Stimulated activated memory B cell treated with anti-CD40 and anti-IgM and Interleukin-4, amounts not matched to agents 10 μg/mL and 1 μg/mL and 100 μg/mL, for 72 hours (primary cell): Measurements from ENCODE around the gene MPDZ.

Experiments used
- ATAC-seq: fragments of 150-1000 bp; cut with Tn5 transposase; 2 replicates; pipeline ENCODE4 v1.10.0; 2021
- H3K27ac Mint-ChIP-seq: one replicate; pipeline ENCODE4 v1.8.0; 2022; ENCODE audit warnings: mild to moderate bottlenecking, mixed read lengths
- H3K27me3 Mint-ChIP-seq: one replicate; pipeline ENCODE4 v1.8.0; 2022; ENCODE audit warnings: mixed read lengths
- H3K36me3 Mint-ChIP-seq: one replicate; pipeline ENCODE4 v1.8.0; 2022; ENCODE audit warnings: mixed read lengths
- H3K4me1 Mint-ChIP-seq: one replicate; pipeline ENCODE4 v1.8.0; 2022; ENCODE audit warnings: mixed read lengths
- H3K4me3 Mint-ChIP-seq: one replicate; pipeline ENCODE4 v1.8.0; 2022; ENCODE audit warnings: mild to moderate bottlenecking, moderate library complexity, mixed read lengths
- H3K9me3 Mint-ChIP-seq: one replicate; pipeline ENCODE4 v1.8.0; 2022; ENCODE audit warnings: mixed read lengths

Gene MPDZ

DNA sequence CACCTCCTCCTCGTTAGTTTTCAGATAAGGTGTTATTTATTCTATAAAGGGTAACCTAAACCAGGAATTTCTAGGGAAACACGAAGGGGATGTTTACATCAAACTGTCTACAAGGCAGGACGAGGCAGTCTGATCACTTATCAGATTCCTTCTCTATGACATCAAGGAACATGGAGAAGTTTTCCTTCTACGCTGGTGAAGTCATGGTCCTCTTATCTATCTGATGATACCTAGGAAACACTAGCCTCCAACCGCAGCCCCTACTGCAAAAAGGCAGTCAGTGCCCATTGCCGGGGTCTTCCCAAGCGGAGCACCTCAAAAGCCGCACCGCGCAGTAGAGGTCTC is 1.5 kb downstream of the MPDZ start:
- Mint-ChIP-seq H3K9me3 (peaks cover 10% of the 10 kb centered on the region), H3K4me1 (no peaks in the 10 kb centered on the region), H3K27ac (no peak overlapping the region), H3K27me3 (peaks cover 19% of the 10 kb centered on the region), H3K4me3 (no peak overlapping the region), H3K36me3 (no peaks in the 10 kb centered on the region)
- no peak for ATAC-seq

DNA sequence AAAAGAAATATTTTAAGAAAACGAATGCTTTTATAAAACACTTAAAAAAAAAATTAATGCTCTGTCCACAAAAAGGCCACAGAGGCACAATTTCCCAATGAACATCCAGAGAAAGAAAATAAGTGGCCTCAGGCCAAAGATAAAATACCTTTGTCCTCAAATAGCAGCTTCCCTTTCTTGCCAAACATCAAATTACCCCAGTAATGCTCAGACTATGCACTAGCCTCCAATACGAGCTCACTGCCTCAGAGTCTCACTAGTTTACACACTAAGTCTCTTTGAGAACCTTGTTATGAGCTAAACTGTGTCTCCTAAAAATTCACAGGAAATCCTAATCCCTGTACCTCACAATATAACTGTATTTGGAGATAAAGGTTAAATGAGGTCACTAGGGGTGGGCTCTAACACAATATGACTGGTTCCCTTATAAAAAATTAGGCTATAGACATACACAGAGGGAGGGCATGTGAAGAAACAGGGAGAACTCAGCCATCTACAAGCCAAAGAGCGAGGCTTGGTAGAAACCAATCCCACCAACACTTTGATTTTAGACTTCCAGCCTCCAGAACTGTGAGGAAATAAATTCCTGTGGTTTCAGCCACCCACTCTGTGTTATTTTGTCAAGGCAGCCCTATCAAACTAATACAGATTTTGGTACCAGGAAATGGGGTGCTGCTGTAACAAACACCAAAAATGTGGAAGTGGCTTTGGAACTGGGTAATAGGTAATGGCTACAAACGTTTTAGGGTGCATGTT is 4.4 kb downstream of the MPDZ start:
- Mint-ChIP-seq H3K36me3 (no peaks in the 10 kb centered on the region), H3K27ac (no peak overlapping the region), H3K9me3 (peaks cover 10% of the 10 kb centered on the region), H3K27me3 (peaks cover 19% of the 10 kb centered on the region), H3K4me3 (no peak overlapping the region), H3K4me1 (no peaks in the 10 kb centered on the region)
- no peak for ATAC-seq

GRCh38 chr9:13270734-13271133 is 8.8 kb downstream of the MPDZ start:
- Mint-ChIP-seq H3K27me3 (no peaks in the 10 kb centered on the region), H3K9me3 (peaks cover 1% of the 10 kb centered on the region), H3K4me1 (no peaks in the 10 kb centered on the region), H3K27ac (no peak overlapping the region), H3K4me3 (no peak overlapping the region), H3K36me3 (no peaks in the 10 kb centered on the region)
- no peak for ATAC-seq

GRCh38 chr9:13269589-13270452 is 9.7 kb downstream of the MPDZ start:
- peaks cover 2% of the 10 kb centered on the region for H3K9me3 Mint-ChIP-seq
- no peaks in the 10 kb centered on the region for H3K4me1 Mint-ChIP-seq
- H3K4me3 Mint-ChIP-seq = no peak overlapping the region
- ATAC-seq = no peak
- H3K27ac Mint-ChIP-seq = no peak overlapping the region
- no peaks in the 10 kb centered on the region for H3K36me3 Mint-ChIP-seq
- no peaks in the 10 kb centered on the region for H3K27me3 Mint-ChIP-seq

DNA sequence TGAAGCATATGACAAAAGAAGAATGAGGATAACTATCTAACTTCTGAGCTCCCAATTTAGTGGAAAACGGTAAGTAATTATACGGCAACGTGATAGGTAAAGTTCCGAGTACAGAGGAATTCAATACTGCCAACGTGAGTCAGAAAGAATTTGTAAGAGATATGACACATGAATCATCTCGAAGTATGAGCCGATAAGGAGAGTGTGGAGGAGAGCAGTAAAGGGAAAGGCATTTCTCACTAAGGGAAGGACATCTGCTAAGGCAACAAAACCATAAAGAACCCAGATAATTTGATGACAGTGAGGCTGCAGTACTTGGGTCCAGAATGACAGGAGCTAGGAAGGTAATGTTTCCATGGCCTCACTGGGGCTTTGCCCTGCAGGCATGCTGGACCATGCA is 11.0 kb downstream of the MPDZ start:
- Mint-ChIP-seq H3K36me3 (no peaks in the 10 kb centered on the region), H3K27ac (no peak overlapping the region), H3K4me1 (no peaks in the 10 kb centered on the region), H3K4me3 (no peak overlapping the region), H3K9me3 (peaks cover 2% of the 10 kb centered on the region), H3K27me3 (no peaks in the 10 kb centered on the region)
- ATAC-seq = no peak

GRCh38 chr9:13267743-13268142 is 11.7 kb downstream of the MPDZ start:
- no peak for ATAC-seq
- Mint-ChIP-seq H3K4me1 (no peaks in the 10 kb centered on the region), H3K36me3 (no peaks in the 10 kb centered on the region), H3K27me3 (no peaks in the 10 kb centered on the region), H3K4me3 (no peak overlapping the region), H3K27ac (no peak overlapping the region), H3K9me3 (peaks cover 2% of the 10 kb centered on the region)

GRCh38 chr9:13266167-13266566 is 13.3 kb downstream of the MPDZ start:
- Mint-ChIP-seq H3K27ac (no peak overlapping the region), H3K9me3 (peaks cover 2% of the 10 kb centered on the region), H3K27me3 (no peaks in the 10 kb centered on the region), H3K36me3 (no peaks in the 10 kb centered on the region), H3K4me3 (no peak overlapping the region), H3K4me1 (no peaks in the 10 kb centered on the region)
- ATAC-seq = no peak

DNA sequence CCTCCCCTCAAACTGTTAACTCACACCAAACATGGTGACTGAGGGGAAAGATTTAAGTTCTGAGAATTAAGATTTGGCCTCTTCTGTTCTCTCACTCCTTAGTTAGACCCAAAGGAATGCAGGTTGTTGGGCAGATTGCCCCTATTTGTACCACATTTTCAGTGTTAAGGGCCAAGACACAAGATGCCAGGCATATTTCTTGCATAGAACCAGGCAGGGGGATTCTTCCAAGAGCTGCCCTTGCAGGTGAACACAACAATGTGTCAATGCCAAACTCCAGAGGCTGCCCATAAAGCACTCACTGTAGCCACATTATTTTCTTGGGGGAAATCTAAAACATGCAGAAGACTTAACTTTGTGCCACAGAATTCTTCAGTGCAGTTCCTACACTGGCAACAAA is 14.7 kb downstream of the MPDZ start:
- Mint-ChIP-seq H3K4me3 (no peak overlapping the region), H3K4me1 (no peaks in the 10 kb centered on the region), H3K27me3 (no peaks in the 10 kb centered on the region), H3K27ac (no peak overlapping the region), H3K36me3 (no peaks in the 10 kb centered on the region), H3K9me3 (peaks cover 2% of the 10 kb centered on the region)
- ATAC-seq = no peak

DNA sequence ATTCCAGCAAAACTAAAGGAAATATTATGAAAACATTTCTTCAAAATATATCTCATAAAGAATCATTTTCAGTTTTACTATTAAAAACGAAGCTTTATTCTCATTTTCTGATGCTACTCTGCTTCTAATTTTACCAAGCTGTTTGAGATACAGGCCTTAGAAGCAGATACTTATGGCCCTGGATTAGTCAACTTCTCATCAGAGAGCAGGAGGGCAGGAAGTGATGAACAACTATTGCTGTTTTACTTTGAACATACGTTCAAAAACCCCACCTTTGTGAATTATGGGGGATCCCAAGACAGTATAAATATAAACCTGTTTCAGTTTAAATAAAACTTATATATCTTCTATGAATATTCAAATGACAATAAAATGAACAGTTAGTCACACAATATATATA is 16.0 kb downstream of the MPDZ start:
- no peak for ATAC-seq
- H3K36me3 Mint-ChIP-seq = no peaks in the 10 kb centered on the region
- H3K27me3 Mint-ChIP-seq = no peaks in the 10 kb centered on the region
- peaks cover 2% of the 10 kb centered on the region for H3K9me3 Mint-ChIP-seq
- H3K4me1 Mint-ChIP-seq = no peaks in the 10 kb centered on the region
- no peak overlapping the region for H3K27ac Mint-ChIP-seq
- no peak overlapping the region for H3K4me3 Mint-ChIP-seq

GRCh38 chr9:13252852-13253251 is 26.6 kb downstream of the MPDZ start:
- H3K27ac Mint-ChIP-seq = no peak overlapping the region
- H3K4me1 Mint-ChIP-seq = no peaks in the 10 kb centered on the region
- H3K27me3 Mint-ChIP-seq = no peaks in the 10 kb centered on the region
- no peaks in the 10 kb centered on the region for H3K36me3 Mint-ChIP-seq
- no peak for ATAC-seq
- no peak overlapping the region for H3K4me3 Mint-ChIP-seq
- H3K9me3 Mint-ChIP-seq = peaks cover 3% of the 10 kb centered on the region

- H3K4me1 Mint-ChIP-seq = no peaks in the 10 kb centered on the region
- no peaks in the 10 kb centered on the region for H3K36me3 Mint-ChIP-seq
- no peaks in the 10 kb centered on the region for H3K27me3 Mint-ChIP-seq
- no peak overlapping the region for H3K27ac Mint-ChIP-seq
- no peaks in the 10 kb centered on the region for H3K9me3 Mint-ChIP-seq
- ATAC-seq = no peak
- no peak overlapping the region for H3K4me3 Mint-ChIP-seq
Observed at GRCh38 chr9:13244181-13244580, 35.3 kb downstream of the MPDZ start.

DNA sequence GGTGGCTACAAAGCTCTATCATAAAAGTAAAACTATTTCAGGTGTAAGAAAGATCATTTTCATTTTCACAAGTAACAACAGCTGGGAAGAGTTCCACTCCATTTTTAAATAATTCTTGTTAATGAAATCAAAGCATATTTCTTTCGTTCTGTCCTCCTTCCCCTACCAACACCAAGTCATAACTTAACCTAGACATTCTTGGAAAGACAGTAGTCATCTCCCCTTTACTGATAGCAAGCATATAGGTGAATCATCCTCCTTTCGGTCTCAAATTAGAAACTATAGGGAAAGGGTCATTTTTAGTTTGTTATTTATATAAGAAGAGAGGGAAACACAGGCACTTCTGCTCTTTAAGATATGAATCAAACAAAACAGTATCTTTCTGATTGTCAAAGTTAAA is 38.2 kb downstream of the MPDZ start:
- no peaks in the 10 kb centered on the region for H3K9me3 Mint-ChIP-seq
- H3K27me3 Mint-ChIP-seq = no peaks in the 10 kb centered on the region
- no peaks in the 10 kb centered on the region for H3K36me3 Mint-ChIP-seq
- ATAC-seq = no peak
- H3K4me3 Mint-ChIP-seq = no peak overlapping the region
- H3K27ac Mint-ChIP-seq = no peak overlapping the region
- H3K4me1 Mint-ChIP-seq = no peaks in the 10 kb centered on the region

DNA sequence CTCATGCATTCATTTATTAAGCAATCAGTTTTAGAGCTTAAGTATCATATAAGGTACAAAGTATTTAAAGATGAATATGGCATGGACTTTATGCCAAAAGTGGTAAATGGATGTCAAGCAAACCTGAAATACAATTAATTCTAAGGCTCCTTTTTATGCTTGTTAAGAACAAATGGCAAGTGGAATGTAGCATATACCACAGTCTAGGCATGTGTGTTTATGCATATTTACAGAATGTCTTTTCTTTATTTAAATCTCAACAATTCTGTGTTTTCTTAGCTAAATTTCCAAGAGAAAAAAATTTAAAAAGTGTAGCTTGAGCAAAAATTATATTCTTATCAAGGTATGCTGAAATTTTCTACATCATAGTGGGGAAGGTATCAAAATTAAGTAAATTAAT is 39.8 kb downstream of the MPDZ start:
- Mint-ChIP-seq H3K27ac (no peak overlapping the region), H3K9me3 (no peaks in the 10 kb centered on the region), H3K4me3 (no peak overlapping the region), H3K36me3 (no peaks in the 10 kb centered on the region), H3K4me1 (no peaks in the 10 kb centered on the region), H3K27me3 (no peaks in the 10 kb centered on the region)
- ATAC-seq = no peak

DNA sequence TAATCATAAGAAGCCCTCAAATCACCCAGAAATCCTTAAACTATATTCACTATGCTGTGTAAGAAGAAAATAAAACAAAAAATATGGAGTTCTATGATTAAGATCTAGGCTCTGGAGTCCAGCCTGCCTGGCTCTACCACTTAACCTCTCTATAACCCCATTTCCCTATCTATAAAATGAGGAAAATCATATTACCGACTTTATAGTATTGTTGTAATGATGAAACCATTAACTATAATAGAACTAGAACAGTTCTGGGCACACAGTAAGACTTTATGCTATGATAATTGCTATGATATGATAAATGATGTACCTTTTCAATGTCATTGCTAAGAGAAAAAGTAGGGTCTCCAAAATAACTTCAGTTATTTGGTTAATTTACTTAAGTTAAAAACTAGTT is 40.3 kb downstream of the MPDZ start:
- Mint-ChIP-seq H3K4me3 (no peak overlapping the region), H3K36me3 (no peaks in the 10 kb centered on the region), H3K4me1 (no peaks in the 10 kb centered on the region), H3K9me3 (no peaks in the 10 kb centered on the region), H3K27me3 (no peaks in the 10 kb centered on the region), H3K27ac (no peak overlapping the region)
- ATAC-seq = no peak

DNA sequence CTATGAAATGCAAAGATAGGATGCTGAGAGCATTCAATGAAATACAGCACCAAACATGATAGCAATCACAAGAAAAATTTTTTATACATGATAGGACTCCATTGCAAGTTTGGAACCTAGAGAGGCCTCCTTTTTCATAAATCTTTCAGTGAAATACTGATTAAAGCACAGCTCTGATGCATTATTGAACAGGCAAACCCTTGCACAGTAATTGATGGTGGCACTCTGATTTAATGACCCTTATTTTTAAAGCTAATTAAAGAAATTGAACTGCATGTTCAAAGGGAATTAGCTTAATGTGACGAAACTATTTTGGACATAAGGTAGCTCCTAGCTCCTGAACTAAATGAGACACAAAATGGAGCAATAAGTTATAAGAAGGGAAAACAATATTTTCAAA is 44.6 kb downstream of the MPDZ start:
- Mint-ChIP-seq H3K4me3 (no peak overlapping the region), H3K27me3 (no peaks in the 10 kb centered on the region)

GRCh38 chr9:13228431-13228830 is 51.1 kb downstream of the MPDZ start:
- no peak overlapping the region for H3K4me3 Mint-ChIP-seq
- H3K4me1 Mint-ChIP-seq = no peaks in the 10 kb centered on the region
- no peak overlapping the region for H3K27ac Mint-ChIP-seq
- H3K27me3 Mint-ChIP-seq = no peaks in the 10 kb centered on the region
- no peaks in the 10 kb centered on the region for H3K36me3 Mint-ChIP-seq
- H3K9me3 Mint-ChIP-seq = peaks cover 3% of the 10 kb centered on the region
- no peak for ATAC-seq

More for the DNA sequence above, 44.6 kb downstream of the MPDZ start:
- no peaks in the 10 kb centered on the region for H3K9me3 Mint-ChIP-seq
- H3K4me1 Mint-ChIP-seq = no peaks in the 10 kb centered on the region
- no peak overlapping the region for H3K27ac Mint-ChIP-seq
- no peak for ATAC-seq
- no peaks in the 10 kb centered on the region for H3K36me3 Mint-ChIP-seq
